Esophagus muscularis mucosa (tissue), 4 donors: ENCODE measurements around the gene CMPK1. TPM values are rescaled to one million over a fixed set of nuclear protein-coding genes. Genes with fewer than 3 reads are reported as not detected.

ENCODE experiments used
- DNase-seq: peaks from one replicate; pipeline ENCODE4 v3.0.0-alpha.2; 2017; ENCODE audit errors: extremely low spot score
- H3K27ac ChIP-seq, 4 donors: fragments of 200-600 bp; sonication (generic); replicated peaks in 1 of 4; 1 replicate in 3 of 4; 2 replicates in 1 of 4; pipeline ENCODE4 v1.5.1; 2016 to 2019; ENCODE audit warnings: mild to moderate bottlenecking in 1 of 4
- H3K27me3 ChIP-seq, 4 donors: fragments of 200-600 bp; sonication (generic); one replicate each; pipeline versions ENCODE4 v1.5.1 to v1.6.0; 2016 to 2019
- H3K36me3 ChIP-seq, 4 donors: fragments of 200-600 bp; sonication (generic); one replicate each; pipeline ENCODE4 v1.5.1; 2016 to 2019
- H3K4me1 ChIP-seq, 4 donors: fragments of 200-600 bp; sonication (generic); one replicate each; pipeline ENCODE4 v1.5.1; 2016 to 2019
- H3K4me3 ChIP-seq, 4 donors: fragments of 200-600 bp; sonication (generic); 1 replicate in 2 of 4; 2 replicates in 2 of 4; pipeline ENCODE4 v1.5.1; 2016 to 2019; ENCODE audit warnings: mild to moderate bottlenecking in 4 of 4, moderate library complexity in 1 of 4
- H3K9me3 ChIP-seq, 4 donors: fragments of 200-600 bp; sonication (generic); 1 replicate in 3 of 4; 2 replicates in 1 of 4; pipeline ENCODE4 v1.5.1; 2016 to 2019
- CTCF ChIP-seq, 3 experiments: fragments of 200-600 bp in 2 of 3; fragments of 450-650 bp in 1 of 3; sonication (generic) in 2 of 3; IDR thresholded peaks; one replicate each; pipeline ENCODE4 v1.5.1; 2017 to 2019; ENCODE audit warnings: antibody characterized with exemption in 3 of 3, mild to moderate bottlenecking in 2 of 3, moderate library complexity in 1 of 3
- EP300 ChIP-seq: sonication (generic); formaldehyde crosslinking; IDR thresholded peaks from one replicate; pipeline ENCODE4 v1.6.1; 2017; ENCODE audit warnings: antibody characterized with exemption
- POLR2A ChIP-seq: fragments of 450-650 bp; IDR thresholded peaks from one replicate; pipeline ENCODE4 v1.6.1; 2017; ENCODE audit warnings: antibody characterized with exemption, moderate library complexity, mild to moderate bottlenecking, low read depth
- POLR2AphosphoS5 ChIP-seq, 2 donors: sonication (generic); formaldehyde crosslinking; IDR thresholded peaks; one replicate each; pipeline ENCODE4 v1.6.1; 2017; ENCODE audit warnings: antibody characterized with exemption in 2 of 2
- whole genome bisulfite sequencing: methylation state at CpG from one replicate; pipeline ENCODE4 v1.1.5; 2018; 5-methylcytosine and 5-hydroxymethylcytosine counted together
- intact Hi-C: fragments of 100-400 bp; cut with DNase I; formaldehyde crosslinking; loops from one replicate; pipeline ENCODE4 v1.15.1; 2023
- total RNA-seq, 4 donors: library from RNA; depleted of rRNA; stranded (reverse); fragments of >200 nt; gene quantifications; one replicate each; pipeline versions ENCODE4 v1.1.0 to v1.2.1, GENCODE V29; 2016

The CMPK1 gene
- total RNA-seq, 4 donors from 2014 or later = 94.6 to 167 (median 121) TPM

- 94% methylated on average over 9 of the region's 9 CpGs for WGBS
- no peak overlapping the region for H3K27ac ChIP-seq
- intact Hi-C loops = no loop called here
Measured at GRCh38 chr1:47347735-47348134, 14.1 kb downstream of the CMPK1 start.

GRCh38 chr1:47348246-47348645, 14.7 kb downstream of the CMPK1 start:
- Histone ChIP-seq H3K27me3 (no peaks in the 10 kb centered on the region), H3K4me3 (no peak overlapping the region), H3K9me3 (no peaks in the 10 kb centered on the region), H3K36me3 (peaks cover 0 to 11% (median 7%) of the 10 kb centered on the region in 4 donors), H3K27ac (no peak overlapping the region), H3K4me1 (peaks cover 0 to 8% (median 0%) of the 10 kb centered on the region in 4 donors)
- no peak for TF ChIP-seq CTCF (IDR thresholded peaks at IDR 0.05)
- DNase-seq = no peak
- WGBS = 100% methylated on average over 1 of the region's 1 CpG
- intact Hi-C loops = no loop called here

More at GRCh38 chr1:47347735-47348134, 14.1 kb downstream of the CMPK1 start:
- no peak overlapping the region for H3K4me3 ChIP-seq
- no peak for DNase-seq
- no peaks in the 10 kb centered on the region for H3K9me3 ChIP-seq
- H3K36me3 ChIP-seq = peaks cover 0 to 14% (median 10%) of the 10 kb centered on the region in 4 donors
- peaks cover 0 to 7% (median 0%) of the 10 kb centered on the region in 4 donors for H3K4me1 ChIP-seq
- no peaks in the 10 kb centered on the region for H3K27me3 ChIP-seq
- no peak for TF ChIP-seq POLR2AphosphoS5 (IDR thresholded peaks at IDR 0.05)
- TF ChIP-seq CTCF (IDR thresholded peaks at IDR 0.05) = no peak
- no peak for TF ChIP-seq EP300
- no peak for TF ChIP-seq POLR2A

- intact Hi-C loops = no loop called here
- no peak overlapping the region for H3K4me3 ChIP-seq
- WGBS = 92% methylated on average over 2 of the region's 2 CpGs
- TF ChIP-seq CTCF (IDR thresholded peaks at IDR 0.05) = no peak
- no peak for TF ChIP-seq POLR2AphosphoS5 (IDR thresholded peaks at IDR 0.05)
- TF ChIP-seq EP300 = no peak
- TF ChIP-seq POLR2A = no peak
- H3K27me3 ChIP-seq = no peaks in the 10 kb centered on the region
- peaks cover 0 to 14% (median 2%) of the 10 kb centered on the region in 4 donors for H3K4me1 ChIP-seq
- no peaks in the 10 kb centered on the region for H3K9me3 ChIP-seq
- no peak overlapping the region for H3K27ac ChIP-seq
- H3K36me3 ChIP-seq = peaks cover 0 to 5% (median 3%) of the 10 kb centered on the region in 4 donors
- no peak for DNase-seq
Measured at GRCh38 chr1:47351305-47351704, 17.7 kb downstream of the CMPK1 start.

- no peak overlapping the region for H3K27ac ChIP-seq
- H3K4me1 ChIP-seq = no peaks in the 10 kb centered on the region
- H3K4me3 ChIP-seq = no peak overlapping the region
- H3K27me3 ChIP-seq = no peaks in the 10 kb centered on the region
- TF ChIP-seq CTCF (IDR thresholded peaks at IDR 0.05) (no peak), POLR2A (no peak), EP300 (no peak), POLR2AphosphoS5 (IDR thresholded peaks at IDR 0.05) (no peak)
- DNase-seq = no peak
- intact Hi-C loops = no loop called here
- no peaks in the 10 kb centered on the region for H3K9me3 ChIP-seq
- WGBS = 86% methylated on average over 3 of the region's 3 CpGs
- no peaks in the 10 kb centered on the region for H3K36me3 ChIP-seq
Measured at GRCh38 chr1:47361380-47361779, 27.8 kb downstream of the CMPK1 start.

- H3K27me3 ChIP-seq = no peaks in the 10 kb centered on the region
- 88% methylated on average over 1 of the region's 1 CpG for WGBS
- intact Hi-C loops = no loop called here
- no peak for DNase-seq
- no peak overlapping the region for H3K4me3 ChIP-seq
- H3K27ac ChIP-seq = no peak overlapping the region
- no peaks in the 10 kb centered on the region for H3K9me3 ChIP-seq
- no peaks in the 10 kb centered on the region for H3K36me3 ChIP-seq
- H3K4me1 ChIP-seq = no peaks in the 10 kb centered on the region
- no peak for TF ChIP-seq POLR2AphosphoS5 (IDR thresholded peaks at IDR 0.05)
- TF ChIP-seq POLR2A = no peak
- no peak for TF ChIP-seq CTCF (IDR thresholded peaks at IDR 0.05)
- no peak for TF ChIP-seq EP300
Measured at GRCh38 chr1:47362828-47363227, 29.2 kb downstream of the CMPK1 start.
